ENCODE results near the gene IP6K3.
A peak's percentile ranks its signal among the peaks of the same experiment; 100 is the strongest.

The IP6K3 gene

DNA sequence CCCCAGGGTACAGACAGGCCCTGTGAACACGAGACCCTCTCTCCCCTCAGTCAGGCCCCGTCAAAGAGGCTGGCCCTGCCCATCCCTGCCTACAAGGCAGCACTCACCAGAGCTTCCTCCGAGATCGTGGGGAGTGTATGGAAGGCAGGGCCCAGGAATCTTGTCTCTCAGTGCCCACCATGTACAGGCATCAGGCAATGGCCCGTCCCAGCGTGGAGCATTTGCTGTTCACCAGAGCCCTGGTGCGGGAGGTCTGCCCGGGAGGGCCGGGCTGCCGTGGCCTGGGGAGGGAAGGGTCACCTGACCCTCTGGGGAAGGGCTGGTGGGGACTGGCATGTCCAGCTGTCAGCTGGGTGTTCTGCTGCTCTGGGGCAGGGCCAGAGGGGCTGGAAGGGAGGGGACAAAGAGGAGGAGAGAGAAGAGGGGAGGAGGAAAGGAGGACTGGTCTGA, at the start of gene IP6K3:
IP6K3 (minus strand) TSS at position 255 of the 450 bp plus-strand sequence. CDS start 11,429 bp downstream, outside the sequence.
- DNase-seq (ENCODE audit: low read depth in 2 of 2): no peak

DNA sequence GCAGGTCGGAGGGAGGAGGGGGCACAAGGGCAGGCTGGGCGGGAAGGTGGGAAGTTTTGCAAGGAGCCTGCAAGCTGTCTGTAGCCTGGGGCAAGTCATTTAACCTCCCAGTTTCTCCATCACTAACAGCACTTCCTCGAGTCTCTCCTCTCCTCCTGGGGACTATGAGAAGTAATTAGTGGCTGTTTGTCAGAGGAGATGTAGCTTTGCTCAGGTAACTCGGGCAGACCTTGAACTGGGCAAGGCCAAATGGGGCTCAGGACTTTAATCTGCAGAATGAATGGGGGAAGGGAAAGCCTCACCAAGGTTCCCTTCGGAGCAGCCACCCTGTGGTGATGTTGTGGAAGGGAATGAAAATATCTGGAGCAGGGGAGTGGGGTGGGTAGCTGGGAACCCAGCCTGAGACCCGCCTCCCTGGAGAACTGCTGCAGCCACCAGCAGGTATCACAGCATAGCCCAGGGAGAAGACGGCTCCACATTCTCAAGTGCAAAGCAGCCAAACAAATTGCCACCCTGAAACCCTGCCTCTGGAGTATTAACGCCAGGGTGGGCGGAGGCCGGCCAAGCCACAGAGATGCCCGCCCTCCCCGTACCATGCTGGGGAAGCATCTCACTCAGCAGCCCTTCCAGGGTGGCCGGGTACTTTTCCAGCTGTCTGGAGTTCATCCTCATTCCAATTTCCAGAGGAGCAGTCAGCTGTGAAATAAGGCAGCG, 48.4 kb upstream of the IP6K3 start:
- no peak for DNase-seq (ENCODE audit: low read depth in 2 of 2)

GRCh38 chr6:33792981-33793380, 46.3 kb upstream of the IP6K3 start:
- no peak for DNase-seq (ENCODE audit: low read depth in 2 of 2)

DNA sequence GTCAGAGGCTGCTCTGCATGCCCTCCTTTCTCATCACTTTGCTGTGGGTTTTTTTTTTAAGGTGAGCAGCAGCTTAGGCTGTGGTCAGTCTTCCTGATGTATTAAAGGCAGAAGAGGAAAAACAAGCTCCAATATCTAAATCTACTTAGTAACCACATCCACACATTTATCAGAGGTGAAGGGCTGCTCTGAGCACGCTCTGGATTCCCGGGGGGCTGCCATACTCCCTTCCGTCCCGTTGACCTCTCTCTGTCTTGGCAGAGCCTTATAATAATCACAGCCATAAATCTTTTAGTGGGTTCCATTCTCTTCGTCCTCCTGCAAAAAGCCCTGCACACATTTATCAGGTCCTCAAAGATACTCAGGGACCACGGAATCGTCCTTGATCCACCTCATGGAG, 44.9 kb upstream of the IP6K3 start:
- no peak for DNase-seq (ENCODE audit: low read depth in 2 of 2)

GRCh38 chr6:33790910-33791309, 44.2 kb upstream of the IP6K3 start:
- DNase-seq (ENCODE audit: low read depth in 2 of 2): no peak

GRCh38 chr6:33790379-33790778, 43.7 kb upstream of the IP6K3 start:
- DNase-seq (ENCODE audit: low read depth in 2 of 2): no peak

GRCh38 chr6:33789550-33789895, 42.8 kb upstream of the IP6K3 start:
- DNase-seq (ENCODE audit: low read depth in 2 of 2): no peak

DNA sequence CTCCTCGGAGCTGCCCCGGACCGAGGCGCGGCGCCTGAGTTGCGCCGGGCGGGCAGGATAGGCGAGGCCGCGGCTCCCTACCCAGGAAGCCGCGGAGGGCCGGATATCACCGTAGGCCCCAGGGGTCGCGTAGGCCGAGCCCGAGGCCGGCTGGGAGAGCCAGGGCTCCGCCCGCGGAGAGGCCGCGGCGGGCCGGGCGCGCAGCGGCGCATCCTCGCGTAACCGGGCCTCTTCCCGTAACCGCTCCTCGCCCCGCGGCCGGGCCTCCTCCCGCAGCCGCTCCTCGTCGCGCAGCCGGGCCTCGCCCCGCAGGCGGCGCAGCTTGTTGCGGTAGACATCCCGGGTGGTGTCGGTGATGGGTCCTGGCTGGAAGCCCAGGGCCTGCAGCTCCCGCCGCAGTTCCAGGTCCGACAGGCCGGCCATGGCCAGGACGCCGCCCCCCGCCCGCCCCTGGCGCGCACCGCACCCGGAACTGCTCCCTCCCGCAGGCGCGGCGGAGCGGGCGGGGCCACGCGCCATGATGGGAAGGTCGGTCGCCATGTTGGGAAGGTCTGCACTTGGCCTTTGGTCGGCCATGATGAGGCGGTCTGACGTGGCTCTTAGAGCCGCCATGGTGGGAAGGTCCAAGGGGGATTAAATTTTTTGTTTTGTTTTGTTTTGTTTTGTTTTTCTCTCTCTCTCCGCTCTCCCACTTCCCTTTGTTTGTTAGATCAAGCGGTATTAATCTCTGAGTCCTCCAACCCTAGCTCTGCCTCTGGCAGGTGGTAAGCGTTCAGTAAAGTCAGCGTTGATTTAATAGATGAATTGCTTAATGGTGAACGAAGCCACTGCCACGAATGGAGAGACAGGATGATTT, 42.2 kb upstream of the IP6K3 start, which contains the start of gene LEMD2:
LEMD2 (minus strand) TSS at position 437 of the 856 bp plus-strand sequence; CDS start at position 423, 14 bp downstream.
- peak; percentile 81 to 87 for DNase-seq (ENCODE audit: low read depth in 2 of 2)

DNA sequence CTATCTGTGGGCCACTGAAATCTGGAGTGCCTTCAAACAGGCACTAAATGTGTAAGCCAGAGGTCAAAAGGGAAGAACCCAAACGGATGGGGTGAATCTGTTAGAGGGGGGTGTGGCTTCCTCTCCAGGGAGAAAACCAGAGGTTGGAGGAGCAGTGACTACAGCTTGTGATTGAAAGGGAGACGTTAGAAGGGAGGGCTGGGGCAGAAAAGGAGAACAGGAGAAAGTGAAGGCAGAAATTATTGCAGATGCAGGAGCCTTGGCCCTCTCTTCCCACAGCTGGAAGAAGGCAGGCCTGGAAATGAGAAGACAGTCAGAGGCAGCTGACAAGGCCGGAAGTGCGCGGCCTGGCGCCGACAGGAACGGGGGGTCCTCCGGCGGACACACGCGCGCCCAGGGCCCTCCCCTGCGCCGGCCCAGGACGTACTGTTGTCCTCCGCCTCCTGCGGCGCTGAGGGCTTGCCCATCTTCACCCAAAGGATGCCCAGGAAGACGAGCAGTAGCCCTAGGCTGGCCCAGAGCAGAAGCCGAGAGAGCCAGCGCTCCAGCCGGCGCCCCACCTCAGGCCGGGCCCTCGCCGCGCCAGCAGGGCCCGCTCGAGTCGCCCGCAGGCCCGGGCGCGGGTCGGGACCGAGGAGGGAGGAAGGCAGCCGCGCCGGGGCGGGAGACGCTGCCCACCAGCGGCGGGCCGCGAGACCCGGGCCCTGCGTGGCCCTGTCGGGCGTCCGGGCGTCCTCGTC, 41.4 kb upstream of the IP6K3 start:
- DNase-seq (ENCODE audit: low read depth in 2 of 2): peak in 1 of 2 donors; percentile 25

DNA sequence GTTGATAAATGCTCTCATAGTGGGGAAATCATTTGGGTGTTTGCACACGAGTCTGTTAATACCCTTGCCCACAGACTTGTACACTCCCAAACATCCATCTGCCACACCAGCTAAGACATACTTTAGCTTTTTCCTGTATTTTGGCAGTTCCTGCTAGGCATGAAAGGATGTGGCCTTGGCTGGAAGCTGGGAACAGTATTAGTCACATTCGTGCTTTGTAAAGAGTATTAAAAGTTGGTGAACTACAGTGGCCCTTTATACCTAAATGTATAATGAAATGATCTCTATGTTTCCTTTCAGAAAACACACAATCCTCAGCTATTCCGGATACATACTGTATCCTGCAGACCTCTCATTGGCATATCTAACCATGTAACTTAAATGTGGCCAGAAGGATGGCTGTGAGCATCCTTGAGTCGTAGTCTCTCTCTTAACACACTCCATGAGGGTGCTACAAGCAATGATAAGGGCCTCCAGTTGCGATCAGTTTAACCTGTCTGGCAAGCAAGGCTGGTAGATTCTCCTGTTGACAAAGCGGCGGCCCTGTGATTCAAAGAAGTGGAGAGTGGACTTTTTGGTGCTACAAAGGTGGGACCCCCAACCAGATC, 40.7 kb upstream of the IP6K3 start:
- DNase-seq (ENCODE audit: low read depth in 2 of 2): no peak

DNA sequence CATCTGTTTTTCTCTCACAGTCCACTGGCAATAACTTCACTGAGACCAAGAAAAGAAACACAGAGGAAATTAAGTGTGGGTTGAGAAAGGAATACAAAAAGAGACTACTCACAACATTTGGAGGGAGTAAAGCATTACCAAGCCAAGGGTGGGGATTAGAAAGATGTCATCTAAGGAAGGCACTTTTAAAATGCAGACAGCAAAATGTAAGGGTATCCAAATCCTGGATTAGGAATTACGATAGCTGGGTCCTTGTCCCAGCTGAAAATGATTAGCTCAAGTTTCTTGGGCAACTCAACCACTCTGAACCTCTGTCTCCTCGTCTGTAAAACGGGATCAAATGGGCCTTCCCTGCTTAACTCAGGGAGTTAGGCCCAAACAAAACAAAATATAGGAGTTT, 40.0 kb upstream of the IP6K3 start:
- no peak for DNase-seq (ENCODE audit: low read depth in 2 of 2)

- no peak for DNase-seq (ENCODE audit: low read depth in 2 of 2)
Measured at GRCh38 chr6:33785778-33786177, 39.1 kb upstream of the IP6K3 start.

- no peak for DNase-seq (ENCODE audit: low read depth in 2 of 2)
Measured at GRCh38 chr6:33784787-33785186, 38.1 kb upstream of the IP6K3 start.

GRCh38 chr6:33783781-33784520, 37.2 kb upstream of the IP6K3 start:
- DNase-seq (ENCODE audit: low read depth in 2 of 2): no peak

DNA sequence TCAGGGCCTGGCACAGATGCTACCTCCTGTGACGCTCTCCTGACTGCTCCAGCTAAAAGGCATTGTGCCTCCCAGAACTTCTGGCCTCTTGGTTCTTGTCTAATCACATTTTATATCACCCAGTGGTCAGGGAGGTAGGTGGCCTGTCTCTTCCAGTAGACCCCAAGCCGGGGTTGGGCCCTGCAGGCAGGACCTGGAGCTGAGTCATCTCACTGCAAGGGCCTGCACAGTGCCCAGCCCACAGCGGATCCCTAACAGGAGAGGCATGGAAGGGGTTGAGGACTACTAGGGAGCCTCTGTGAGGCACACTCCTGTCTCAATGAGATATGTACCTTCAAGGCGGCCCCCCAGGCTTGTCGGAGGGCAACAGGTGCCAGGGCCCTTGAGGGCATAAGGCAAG, 35.9 kb upstream of the IP6K3 start:
- no peak for DNase-seq (ENCODE audit: low read depth in 2 of 2)

- no peak for DNase-seq (ENCODE audit: low read depth in 2 of 2)
Measured at GRCh38 chr6:33781131-33781975, 34.6 kb upstream of the IP6K3 start.

- no peak for DNase-seq (ENCODE audit: low read depth in 2 of 2)
Measured at GRCh38 chr6:33779895-33780294, 33.2 kb upstream of the IP6K3 start.

GRCh38 chr6:33779290-33779689, 32.6 kb upstream of the IP6K3 start:
- DNase-seq (ENCODE audit: low read depth in 2 of 2): no peak

GRCh38 chr6:33778444-33779121, 31.9 kb upstream of the IP6K3 start:
- DNase-seq (ENCODE audit: low read depth in 2 of 2): no peak

Measured in stimulated activated CD8-positive, alpha-beta memory T cell treated with anti-CD3 and anti-CD28 coated beads, Interleukin-2, amount 100 ng/mL, for 1 hour (primary cell).